ENCODE data around the gene ITGA1. TPM values are rescaled to one million over a fixed set of nuclear protein-coding genes. Genes with fewer than 3 reads are reported as not detected.

Gene ITGA1
- total and polyA plus RNA-seq, 11 donors, result 5.5 to 52.0 (median 23.3) TPM

- intact Hi-C loops (cut with DNase I), result no loop called here
- TF ChIP-seq, protein P1, sequence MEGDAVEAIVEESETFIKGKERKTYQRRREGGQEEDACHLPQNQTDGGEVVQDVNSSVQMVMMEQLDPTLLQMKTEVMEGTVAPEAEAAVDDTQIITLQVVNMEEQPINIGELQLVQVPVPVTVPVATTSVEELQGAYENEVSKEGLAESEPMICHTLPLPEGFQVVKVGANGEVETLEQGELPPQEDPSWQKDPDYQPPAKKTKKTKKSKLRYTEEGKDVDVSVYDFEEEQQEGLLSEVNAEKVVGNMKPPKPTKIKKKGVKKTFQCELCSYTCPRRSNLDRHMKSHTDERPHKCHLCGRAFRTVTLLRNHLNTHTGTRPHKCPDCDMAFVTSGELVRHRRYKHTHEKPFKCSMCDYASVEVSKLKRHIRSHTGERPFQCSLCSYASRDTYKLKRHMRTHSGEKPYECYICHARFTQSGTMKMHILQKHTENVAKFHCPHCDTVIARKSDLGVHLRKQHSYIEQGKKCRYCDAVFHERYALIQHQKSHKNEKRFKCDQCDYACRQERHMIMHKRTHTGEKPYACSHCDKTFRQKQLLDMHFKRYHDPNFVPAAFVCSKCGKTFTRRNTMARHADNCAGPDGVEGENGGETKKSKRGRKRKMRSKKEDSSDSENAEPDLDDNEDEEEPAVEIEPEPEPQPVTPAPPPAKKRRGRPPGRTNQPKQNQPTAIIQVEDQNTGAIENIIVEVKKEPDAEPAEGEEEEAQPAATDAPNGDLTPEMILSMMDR (IDR thresholded peaks at IDR 0.05), result no peak
- TF ChIP-seq POLR2A (IDR thresholded peaks at IDR 0.05), result no peak
- DNase-seq (no peak), ATAC-seq (no peak)
- Histone ChIP-seq H3K9me3 (peaks cover 0 to 7% (median 0%) of the 10 kb centered on the region in 12 donors), H3K36me3 (no peaks in the 10 kb centered on the region), H3K4me1 (peaks cover 0 to 18% (median 0%) of the 10 kb centered on the region in 12 donors), H3K4me3 (no peak overlapping the region), H3K27ac (no peak overlapping the region), H3K27me3 (no peaks in the 10 kb centered on the region)
- WGBS, 4 donors, result 94 to 96% (median 95%) methylated on average over 2 of the region's 2 CpGs
Observed at GRCh38 chr5:52767217-52767743, 20.4 kb upstream of the ITGA1 start.

DNA sequence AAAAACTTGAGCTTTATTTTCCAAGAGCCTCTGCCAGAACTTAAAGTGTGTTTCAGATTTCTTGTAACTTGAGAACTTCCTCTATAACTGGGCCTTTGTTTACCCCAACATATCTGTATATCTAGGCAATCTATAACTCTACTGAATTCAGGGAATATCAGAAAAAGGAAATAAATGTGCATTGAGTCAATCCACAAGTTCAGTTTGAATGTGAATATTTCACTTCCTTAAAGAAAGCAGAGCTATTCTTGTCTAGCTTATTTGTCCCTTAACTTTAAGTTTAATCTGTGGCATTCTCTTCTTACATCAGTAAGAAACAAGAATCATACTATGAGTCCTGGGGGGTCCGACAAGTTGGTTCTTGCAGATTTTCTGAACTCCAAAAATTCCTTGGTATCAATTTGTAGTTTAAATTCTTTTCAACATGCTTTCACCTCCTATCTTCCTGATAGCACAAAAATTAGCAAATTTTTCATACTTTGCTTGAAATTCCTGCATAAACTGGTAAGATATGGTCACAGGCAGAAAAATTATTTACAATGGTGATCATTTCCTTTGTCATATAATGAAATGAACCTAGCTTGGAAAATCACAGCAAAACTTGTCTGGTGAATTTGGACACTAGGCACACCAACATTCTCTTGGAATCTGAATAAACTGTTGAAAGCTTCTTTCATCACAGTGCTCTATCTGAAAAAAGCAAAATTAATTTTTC is 19.8 kb upstream of the ITGA1 start:
- intact Hi-C loops (cut with DNase I), result no loop called here
- Histone ChIP-seq H3K9me3 (peaks cover 0 to 7% (median 0%) of the 10 kb centered on the region in 12 donors), H3K27me3 (no peaks in the 10 kb centered on the region), H3K36me3 (no peaks in the 10 kb centered on the region), H3K4me1 (peaks cover 0 to 20% (median 0%) of the 10 kb centered on the region in 12 donors), H3K27ac (no peak overlapping the region), H3K4me3 (no peak overlapping the region)
- ATAC-seq (no peak), DNase-seq (no peak)
- TF ChIP-seq, protein P1 (IDR thresholded peaks at IDR 0.05), result no peak
- TF ChIP-seq POLR2A (IDR thresholded peaks at IDR 0.05), result no peak
- 73 to 91% (median 84%) methylated on average over 1 of the region's 1 CpG for WGBS, 4 donors

DNA sequence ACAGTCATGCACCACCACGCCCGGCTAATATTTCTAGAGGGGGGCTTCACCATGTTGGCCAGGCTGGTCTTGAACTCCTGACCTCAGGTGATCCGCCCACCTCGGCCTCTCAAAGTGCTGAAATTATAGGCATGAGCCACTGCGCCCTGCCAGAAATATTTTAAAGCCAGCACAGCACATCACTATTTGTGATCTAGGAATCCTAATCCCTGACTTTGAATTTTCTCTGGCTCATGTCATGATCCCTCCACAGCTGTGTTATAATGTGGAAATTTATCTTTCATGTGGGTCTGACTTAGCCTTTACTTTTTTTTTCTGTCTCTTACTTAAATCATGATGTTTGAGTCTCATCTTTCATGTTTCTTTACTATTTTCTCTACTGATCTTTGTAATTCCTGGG is 18.7 kb upstream of the ITGA1 start:
- no peak for DNase-seq
- Histone ChIP-seq H3K27me3 (no peaks in the 10 kb centered on the region), H3K4me1 (peaks cover 0 to 20% (median 0%) of the 10 kb centered on the region in 12 donors), H3K36me3 (no peaks in the 10 kb centered on the region), H3K27ac (peak overlapping the region in 2 of 12 donors; percentile 8 to 33), H3K9me3 (peaks cover 0 to 7% (median 0%) of the 10 kb centered on the region in 12 donors), H3K4me3 (no peak overlapping the region)
- no peak for TF ChIP-seq POLR2A (IDR thresholded peaks at IDR 0.05)
- TF ChIP-seq, protein P1 (IDR thresholded peaks at IDR 0.05), result no peak
- no peak for ATAC-seq
- 89 to 94% (median 93%) methylated on average over 5 of the region's 5 CpGs for WGBS, 4 donors
- intact Hi-C loops (cut with DNase I), result no loop called here

- ATAC-seq (no peak), DNase-seq (no peak)
- WGBS, 4 donors, result 96 to 98% (median 97%) methylated on average over 4 of the region's 4 CpGs
- H3K9me3 ChIP-seq, result no peaks in the 10 kb centered on the region
- intact Hi-C loops (cut with DNase I), result loop anchor here in 1 of 10 donors (5.0 kb wide), 1 partner anchor 43 kb away; no protein-coding TSS in a partner anchor
- no peak overlapping the region for H3K4me3 ChIP-seq
- peaks cover 0 to 22% (median 0%) of the 10 kb centered on the region in 12 donors for H3K4me1 ChIP-seq
- H3K36me3 ChIP-seq, result no peaks in the 10 kb centered on the region
- no peak for TF ChIP-seq POLR2A (IDR thresholded peaks at IDR 0.05)
- TF ChIP-seq, protein P1 (IDR thresholded peaks at IDR 0.05), result no peak
- H3K27me3 ChIP-seq, result no peaks in the 10 kb centered on the region
- H3K27ac ChIP-seq, result no peak overlapping the region
Observed at GRCh38 chr5:52770287-52770939, 17.3 kb upstream of the ITGA1 start.
